HL-60 (cell line): ENCODE measurements around the gene AHSG.

Experiments
- GABPA ChIP-seq: IDR thresholded peaks from 2 replicates; pipeline ENCODE4 v1.6.1; 2012; ENCODE audit warnings: low read depth
- POLR2AphosphoS5 ChIP-seq: IDR thresholded peaks from 2 replicates; pipeline ENCODE4 v1.6.1; 2012; ENCODE audit warnings: low read depth
- SPI1 ChIP-seq: IDR thresholded peaks from 2 replicates; pipeline ENCODE4 v1.6.1; 2012; ENCODE audit warnings: low read depth, mild to moderate bottlenecking, borderline replicate concordance
- TF ChIP-seq, protein P1 (sequence below): IDR thresholded peaks from one replicate; pipeline ENCODE4 v1.5.1; 2011; ENCODE audit warnings: low read length, control low read depth, inconsistent platforms; ENCODE audit not compliant: insufficient read depth
- TF ChIP-seq, protein P2 (sequence below): IDR thresholded peaks from 2 replicates; pipeline ENCODE4 v1.6.1; 2012; ENCODE audit warnings: low read depth; ENCODE audit not compliant: insufficient replicate concordance

DNA sequence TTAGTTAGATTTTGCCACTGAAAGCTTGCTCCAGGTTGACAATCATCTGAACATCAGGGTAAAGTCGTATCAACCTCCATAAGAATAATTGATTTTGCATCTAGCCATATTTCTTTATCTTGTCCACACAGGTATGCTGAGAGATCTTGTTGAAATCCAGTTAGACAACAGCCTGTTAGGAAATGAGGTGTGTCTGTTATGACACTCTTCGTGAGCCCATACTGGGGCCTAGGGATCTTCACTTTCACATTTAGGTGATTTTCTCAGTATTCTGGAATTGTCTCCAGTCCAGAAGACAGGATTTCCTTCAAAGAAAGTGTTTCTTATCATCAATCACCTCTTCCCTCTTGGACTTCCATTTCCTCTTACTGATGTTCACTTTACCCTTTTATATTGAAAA lies 24.2 kb upstream of the AHSG start:
- TF ChIP-seq, protein P1, sequence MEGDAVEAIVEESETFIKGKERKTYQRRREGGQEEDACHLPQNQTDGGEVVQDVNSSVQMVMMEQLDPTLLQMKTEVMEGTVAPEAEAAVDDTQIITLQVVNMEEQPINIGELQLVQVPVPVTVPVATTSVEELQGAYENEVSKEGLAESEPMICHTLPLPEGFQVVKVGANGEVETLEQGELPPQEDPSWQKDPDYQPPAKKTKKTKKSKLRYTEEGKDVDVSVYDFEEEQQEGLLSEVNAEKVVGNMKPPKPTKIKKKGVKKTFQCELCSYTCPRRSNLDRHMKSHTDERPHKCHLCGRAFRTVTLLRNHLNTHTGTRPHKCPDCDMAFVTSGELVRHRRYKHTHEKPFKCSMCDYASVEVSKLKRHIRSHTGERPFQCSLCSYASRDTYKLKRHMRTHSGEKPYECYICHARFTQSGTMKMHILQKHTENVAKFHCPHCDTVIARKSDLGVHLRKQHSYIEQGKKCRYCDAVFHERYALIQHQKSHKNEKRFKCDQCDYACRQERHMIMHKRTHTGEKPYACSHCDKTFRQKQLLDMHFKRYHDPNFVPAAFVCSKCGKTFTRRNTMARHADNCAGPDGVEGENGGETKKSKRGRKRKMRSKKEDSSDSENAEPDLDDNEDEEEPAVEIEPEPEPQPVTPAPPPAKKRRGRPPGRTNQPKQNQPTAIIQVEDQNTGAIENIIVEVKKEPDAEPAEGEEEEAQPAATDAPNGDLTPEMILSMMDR: no peak
- TF ChIP-seq POLR2AphosphoS5: no peak
- TF ChIP-seq, protein P2, sequence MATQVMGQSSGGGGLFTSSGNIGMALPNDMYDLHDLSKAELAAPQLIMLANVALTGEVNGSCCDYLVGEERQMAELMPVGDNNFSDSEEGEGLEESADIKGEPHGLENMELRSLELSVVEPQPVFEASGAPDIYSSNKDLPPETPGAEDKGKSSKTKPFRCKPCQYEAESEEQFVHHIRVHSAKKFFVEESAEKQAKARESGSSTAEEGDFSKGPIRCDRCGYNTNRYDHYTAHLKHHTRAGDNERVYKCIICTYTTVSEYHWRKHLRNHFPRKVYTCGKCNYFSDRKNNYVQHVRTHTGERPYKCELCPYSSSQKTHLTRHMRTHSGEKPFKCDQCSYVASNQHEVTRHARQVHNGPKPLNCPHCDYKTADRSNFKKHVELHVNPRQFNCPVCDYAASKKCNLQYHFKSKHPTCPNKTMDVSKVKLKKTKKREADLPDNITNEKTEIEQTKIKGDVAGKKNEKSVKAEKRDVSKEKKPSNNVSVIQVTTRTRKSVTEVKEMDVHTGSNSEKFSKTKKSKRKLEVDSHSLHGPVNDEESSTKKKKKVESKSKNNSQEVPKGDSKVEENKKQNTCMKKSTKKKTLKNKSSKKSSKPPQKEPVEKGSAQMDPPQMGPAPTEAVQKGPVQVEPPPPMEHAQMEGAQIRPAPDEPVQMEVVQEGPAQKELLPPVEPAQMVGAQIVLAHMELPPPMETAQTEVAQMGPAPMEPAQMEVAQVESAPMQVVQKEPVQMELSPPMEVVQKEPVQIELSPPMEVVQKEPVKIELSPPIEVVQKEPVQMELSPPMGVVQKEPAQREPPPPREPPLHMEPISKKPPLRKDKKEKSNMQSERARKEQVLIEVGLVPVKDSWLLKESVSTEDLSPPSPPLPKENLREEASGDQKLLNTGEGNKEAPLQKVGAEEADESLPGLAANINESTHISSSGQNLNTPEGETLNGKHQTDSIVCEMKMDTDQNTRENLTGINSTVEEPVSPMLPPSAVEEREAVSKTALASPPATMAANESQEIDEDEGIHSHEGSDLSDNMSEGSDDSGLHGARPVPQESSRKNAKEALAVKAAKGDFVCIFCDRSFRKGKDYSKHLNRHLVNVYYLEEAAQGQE: no peak
- no peak for TF ChIP-seq SPI1
- no peak for TF ChIP-seq GABPA
